HL-60 (cell line): ENCODE data around the gene MYO3B.

Experiments
- DNase-seq, 2 experiments: peaks; one replicate each; pipeline ENCODE4 v3.0.0-alpha.2; 2010 to 2020; ENCODE audit warnings: low read depth in 1 of 2, low spot score in 1 of 2
- H3K27ac ChIP-seq: fragments of 250-450 bp; sonication (Bioruptor Pico); replicated peaks from 2 replicates; pipeline ENCODE4 v1.5.1; 2020; ENCODE audit warnings: mild to moderate bottlenecking, moderate library complexity
- H3K27me3 ChIP-seq: fragments of 250-450 bp; sonication (Bioruptor Pico); 2 replicates; pipeline ENCODE4 v1.5.1; 2021; ENCODE audit warnings: mild to moderate bottlenecking, moderate library complexity; ENCODE audit not compliant: insufficient read depth, poor library complexity, severe bottlenecking
- H3K4me3 ChIP-seq: replicated peaks from 2 replicates; pipeline ENCODE4 v1.5.1; 2011; ENCODE audit warnings: mild to moderate bottlenecking, control low read depth, low read length; ENCODE audit not compliant: insufficient read depth
- CTCF ChIP-seq: IDR thresholded peaks from one replicate; pipeline ENCODE4 v1.5.1; 2011; ENCODE audit warnings: low read length, control low read depth, inconsistent platforms; ENCODE audit not compliant: insufficient read depth
- GABPA ChIP-seq: IDR thresholded peaks from 2 replicates; pipeline ENCODE4 v1.6.1; 2012; ENCODE audit warnings: low read depth
- POLR2AphosphoS5 ChIP-seq: IDR thresholded peaks from 2 replicates; pipeline ENCODE4 v1.6.1; 2012; ENCODE audit warnings: low read depth
- REST ChIP-seq: IDR thresholded peaks from 2 replicates; pipeline ENCODE4 v1.6.1; 2012; ENCODE audit warnings: low read depth; ENCODE audit not compliant: insufficient replicate concordance
- SPI1 ChIP-seq: IDR thresholded peaks from 2 replicates; pipeline ENCODE4 v1.6.1; 2012; ENCODE audit warnings: low read depth, mild to moderate bottlenecking, borderline replicate concordance

Gene MYO3B

GRCh38 chr2:170566138-170566537 lies 388.2 kb downstream of the MYO3B start:
- H3K4me3 ChIP-seq: no peak overlapping the region
- DNase-seq: no peak
- no peak for TF ChIP-seq REST
- TF ChIP-seq SPI1: no peak
- TF ChIP-seq CTCF: no peak
- H3K27me3 ChIP-seq: peaks cover 12% of the 10 kb centered on the region
- H3K27ac ChIP-seq: no peak overlapping the region

GRCh38 chr2:170567429-170567828 lies 389.5 kb downstream of the MYO3B start:
- TF ChIP-seq REST (no peak), POLR2AphosphoS5 (no peak), SPI1 (no peak), CTCF (no peak), GABPA (no peak)

GRCh38 chr2:170568511-170568910 lies 390.6 kb downstream of the MYO3B start:
- TF ChIP-seq SPI1 (no peak), GABPA (no peak), CTCF (no peak), POLR2AphosphoS5 (no peak), REST (no peak)
- Histone ChIP-seq H3K27me3 (peaks cover 13% of the 10 kb centered on the region), H3K27ac (no peak overlapping the region), H3K4me3 (no peak overlapping the region)
- no peak for DNase-seq

More at GRCh38 chr2:170567429-170567828, 389.5 kb downstream of the MYO3B start:
- DNase-seq: no peak
- Histone ChIP-seq H3K27me3 (peaks cover 12% of the 10 kb centered on the region), H3K4me3 (no peak overlapping the region), H3K27ac (no peak overlapping the region)
